ENCODE results near the gene SLC18A2. TPM values are rescaled to one million over a fixed set of nuclear protein-coding genes. Genes with fewer than 3 reads are reported as not detected.

SLC18A2 gene
- total and polyA plus RNA-seq, 10 of the 15 experiments (the other 5 are each of a cell fraction or from before 2014, with no cell fraction given), result 0.06 to 1.1 (median 0.25) TPM; not detected in 5

DNA sequence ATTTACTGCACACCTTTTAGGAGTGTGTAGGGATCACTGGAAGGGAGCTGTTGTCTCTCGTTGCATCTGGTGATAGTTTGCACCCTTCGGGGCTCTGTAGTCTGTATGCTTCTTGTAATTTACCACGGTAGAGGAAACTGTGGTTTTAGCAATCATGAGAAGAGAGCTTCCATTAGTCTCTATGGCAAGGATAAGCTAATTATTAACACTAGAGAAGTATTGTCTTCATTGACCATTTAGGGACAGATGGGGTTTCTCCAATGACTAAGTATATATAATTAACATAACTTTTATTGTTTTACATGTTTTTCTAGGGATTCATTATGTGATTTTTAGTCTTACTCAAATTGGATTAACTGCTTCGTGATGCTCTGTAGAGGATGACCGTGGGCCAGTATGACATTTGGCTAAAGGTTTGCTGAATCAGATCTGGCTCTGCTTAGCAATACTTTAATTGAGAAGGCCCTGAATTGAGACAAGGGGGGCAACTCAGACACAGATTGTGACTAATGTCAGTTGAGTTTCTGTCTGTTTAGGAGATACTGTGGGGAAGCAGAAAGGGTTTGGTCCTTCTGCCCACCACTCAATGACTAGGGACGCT, 8.7 kb downstream of the SLC18A2 start (continued):
- TF ChIP-seq, protein P1, sequence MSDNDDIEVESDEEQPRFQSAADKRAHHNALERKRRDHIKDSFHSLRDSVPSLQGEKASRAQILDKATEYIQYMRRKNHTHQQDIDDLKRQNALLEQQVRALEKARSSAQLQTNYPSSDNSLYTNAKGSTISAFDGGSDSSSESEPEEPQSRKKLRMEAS (IDR thresholded peaks at IDR 0.05; ENCODE audit: low read depth, low read length), result no peak
- TF ChIP-seq TBL1XR1 (IDR thresholded peaks at IDR 0.05; ENCODE audit: low read depth, low read length), result no peak
- no peak for TF ChIP-seq MTA3 (IDR thresholded peaks at IDR 0.05; ENCODE audit: borderline replicate concordance, low read length)
- no peak for TF ChIP-seq NRF1 (conservative IDR thresholded peaks at IDR 0.05; ENCODE audit: low read depth, low read length)
- no peak for TF ChIP-seq FOS (IDR thresholded peaks at IDR 0.05; ENCODE audit: borderline replicate concordance, extremely low read depth, insufficient read length)
- TF ChIP-seq IKZF2 (IDR thresholded peaks at IDR 0.05), result no peak
- TF ChIP-seq, protein P2, sequence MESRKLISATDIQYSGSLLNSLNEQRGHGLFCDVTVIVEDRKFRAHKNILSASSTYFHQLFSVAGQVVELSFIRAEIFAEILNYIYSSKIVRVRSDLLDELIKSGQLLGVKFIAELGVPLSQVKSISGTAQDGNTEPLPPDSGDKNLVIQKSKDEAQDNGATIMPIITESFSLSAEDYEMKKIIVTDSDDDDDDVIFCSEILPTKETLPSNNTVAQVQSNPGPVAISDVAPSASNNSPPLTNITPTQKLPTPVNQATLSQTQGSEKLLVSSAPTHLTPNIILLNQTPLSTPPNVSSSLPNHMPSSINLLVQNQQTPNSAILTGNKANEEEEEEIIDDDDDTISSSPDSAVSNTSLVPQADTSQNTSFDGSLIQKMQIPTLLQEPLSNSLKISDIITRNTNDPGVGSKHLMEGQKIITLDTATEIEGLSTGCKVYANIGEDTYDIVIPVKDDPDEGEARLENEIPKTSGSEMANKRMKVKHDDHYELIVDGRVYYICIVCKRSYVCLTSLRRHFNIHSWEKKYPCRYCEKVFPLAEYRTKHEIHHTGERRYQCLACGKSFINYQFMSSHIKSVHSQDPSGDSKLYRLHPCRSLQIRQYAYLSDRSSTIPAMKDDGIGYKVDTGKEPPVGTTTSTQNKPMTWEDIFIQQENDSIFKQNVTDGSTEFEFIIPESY (IDR thresholded peaks at IDR 0.05), result no peak

DNA sequence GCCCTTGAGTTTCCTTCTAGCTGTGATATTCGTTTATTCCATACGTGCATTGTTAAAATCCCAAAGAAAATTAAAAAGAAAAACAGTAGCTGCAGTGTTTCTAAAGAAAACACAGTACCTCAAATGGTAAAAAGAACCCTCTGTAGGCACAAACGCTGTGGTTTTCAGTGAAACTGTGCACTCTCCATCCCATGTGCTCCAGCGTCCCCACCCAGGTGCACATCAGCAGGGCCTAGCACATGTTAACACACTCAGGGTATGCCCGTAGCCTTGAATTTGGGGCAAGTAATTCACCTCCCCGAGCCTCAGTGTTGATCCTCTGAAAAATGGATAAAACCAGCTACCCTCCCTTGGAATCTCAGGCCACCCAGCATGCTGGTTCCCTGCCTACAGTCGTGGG, 9.5 kb downstream of the SLC18A2 start:
- POLR2A ChIA-PET, result no interaction called here
- no peak for FAIRE-seq
- in situ Hi-C loops (cut with MboI), result no loop called here
- TF ChIP-seq, protein P3, sequence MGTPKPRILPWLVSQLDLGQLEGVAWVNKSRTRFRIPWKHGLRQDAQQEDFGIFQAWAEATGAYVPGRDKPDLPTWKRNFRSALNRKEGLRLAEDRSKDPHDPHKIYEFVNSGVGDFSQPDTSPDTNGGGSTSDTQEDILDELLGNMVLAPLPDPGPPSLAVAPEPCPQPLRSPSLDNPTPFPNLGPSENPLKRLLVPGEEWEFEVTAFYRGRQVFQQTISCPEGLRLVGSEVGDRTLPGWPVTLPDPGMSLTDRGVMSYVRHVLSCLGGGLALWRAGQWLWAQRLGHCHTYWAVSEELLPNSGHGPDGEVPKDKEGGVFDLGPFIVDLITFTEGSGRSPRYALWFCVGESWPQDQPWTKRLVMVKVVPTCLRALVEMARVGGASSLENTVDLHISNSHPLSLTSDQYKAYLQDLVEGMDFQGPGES (IDR thresholded peaks at IDR 0.05), result no peak
- TF ChIP-seq, protein P4, sequence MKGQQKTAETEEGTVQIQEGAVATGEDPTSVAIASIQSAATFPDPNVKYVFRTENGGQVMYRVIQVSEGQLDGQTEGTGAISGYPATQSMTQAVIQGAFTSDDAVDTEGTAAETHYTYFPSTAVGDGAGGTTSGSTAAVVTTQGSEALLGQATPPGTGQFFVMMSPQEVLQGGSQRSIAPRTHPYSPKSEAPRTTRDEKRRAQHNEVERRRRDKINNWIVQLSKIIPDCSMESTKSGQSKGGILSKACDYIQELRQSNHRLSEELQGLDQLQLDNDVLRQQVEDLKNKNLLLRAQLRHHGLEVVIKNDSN (IDR thresholded peaks at IDR 0.05; ENCODE audit: borderline replicate concordance, extremely low read length, insufficient read depth, low read depth, low read length), result no peak
- TF ChIP-seq, protein P5, sequence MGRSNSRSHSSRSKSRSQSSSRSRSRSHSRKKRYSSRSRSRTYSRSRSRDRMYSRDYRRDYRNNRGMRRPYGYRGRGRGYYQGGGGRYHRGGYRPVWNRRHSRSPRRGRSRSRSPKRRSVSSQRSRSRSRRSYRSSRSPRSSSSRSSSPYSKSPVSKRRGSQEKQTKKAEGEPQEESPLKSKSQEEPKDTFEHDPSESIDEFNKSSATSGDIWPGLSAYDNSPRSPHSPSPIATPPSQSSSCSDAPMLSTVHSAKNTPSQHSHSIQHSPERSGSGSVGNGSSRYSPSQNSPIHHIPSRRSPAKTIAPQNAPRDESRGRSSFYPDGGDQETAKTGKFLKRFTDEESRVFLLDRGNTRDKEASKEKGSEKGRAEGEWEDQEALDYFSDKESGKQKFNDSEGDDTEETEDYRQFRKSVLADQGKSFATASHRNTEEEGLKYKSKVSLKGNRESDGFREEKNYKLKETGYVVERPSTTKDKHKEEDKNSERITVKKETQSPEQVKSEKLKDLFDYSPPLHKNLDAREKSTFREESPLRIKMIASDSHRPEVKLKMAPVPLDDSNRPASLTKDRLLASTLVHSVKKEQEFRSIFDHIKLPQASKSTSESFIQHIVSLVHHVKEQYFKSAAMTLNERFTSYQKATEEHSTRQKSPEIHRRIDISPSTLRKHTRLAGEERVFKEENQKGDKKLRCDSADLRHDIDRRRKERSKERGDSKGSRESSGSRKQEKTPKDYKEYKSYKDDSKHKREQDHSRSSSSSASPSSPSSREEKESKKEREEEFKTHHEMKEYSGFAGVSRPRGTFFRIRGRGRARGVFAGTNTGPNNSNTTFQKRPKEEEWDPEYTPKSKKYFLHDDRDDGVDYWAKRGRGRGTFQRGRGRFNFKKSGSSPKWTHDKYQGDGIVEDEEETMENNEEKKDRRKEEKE (IDR thresholded peaks at IDR 0.05), result no peak
- TF ChIP-seq FOS (IDR thresholded peaks at IDR 0.05; ENCODE audit: borderline replicate concordance, extremely low read depth, insufficient read length), result no peak
- TF ChIP-seq, protein P6, sequence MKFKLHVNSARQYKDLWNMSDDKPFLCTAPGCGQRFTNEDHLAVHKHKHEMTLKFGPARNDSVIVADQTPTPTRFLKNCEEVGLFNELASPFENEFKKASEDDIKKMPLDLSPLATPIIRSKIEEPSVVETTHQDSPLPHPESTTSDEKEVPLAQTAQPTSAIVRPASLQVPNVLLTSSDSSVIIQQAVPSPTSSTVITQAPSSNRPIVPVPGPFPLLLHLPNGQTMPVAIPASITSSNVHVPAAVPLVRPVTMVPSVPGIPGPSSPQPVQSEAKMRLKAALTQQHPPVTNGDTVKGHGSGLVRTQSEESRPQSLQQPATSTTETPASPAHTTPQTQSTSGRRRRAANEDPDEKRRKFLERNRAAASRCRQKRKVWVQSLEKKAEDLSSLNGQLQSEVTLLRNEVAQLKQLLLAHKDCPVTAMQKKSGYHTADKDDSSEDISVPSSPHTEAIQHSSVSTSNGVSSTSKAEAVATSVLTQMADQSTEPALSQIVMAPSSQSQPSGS (IDR thresholded peaks at IDR 0.05; ENCODE audit: low read length), result no peak

More for the DNA sequence above, 9.5 kb downstream of the SLC18A2 start:
- Histone ChIP-seq H3K27ac (ENCODE audit: control insufficient read depth, insufficient read depth) (no peak overlapping the region), H3K79me2 (ENCODE audit: control insufficient read depth, insufficient read depth, low read length) (no peaks in the 10 kb centered on the region), H4K20me1 (ENCODE audit: control insufficient read depth, insufficient read depth) (no peaks in the 10 kb centered on the region), H3K4me1 (ENCODE audit: control insufficient read depth, insufficient read depth, low read length) (no peaks in the 10 kb centered on the region), H3K27me3 (replicated peaks in 1 of 2; ENCODE audit: control insufficient read depth in 2 of 2, insufficient read depth in 2 of 2, low read length in 1 of 2) (no peaks in the 10 kb centered on the region; a peak in 3 of 4 replicates), H3K4me2 (ENCODE audit: control insufficient read depth, insufficient read depth) (no peak overlapping the region), H2AFZ (ENCODE audit: control insufficient read depth, low read depth, low read length) (no peak overlapping the region), H3K4me3 (no peak overlapping the region), H3K36me3 (ENCODE audit: control insufficient read depth in 2 of 2, insufficient read depth in 2 of 2, low read length in 1 of 2) (no peaks in the 10 kb centered on the region), H3K9me3 (replicated peaks; ENCODE audit: control insufficient read depth, insufficient read depth, low read length) (no peaks in the 10 kb centered on the region), H3K9ac (ENCODE audit: control insufficient read depth, insufficient read depth, low read length) (no peak overlapping the region)
- CTCF ChIA-PET, result interaction anchor here (1.1 to 3.1 kb wide), 2 partner anchors 69 to 83 kb away, joined by 3 to 23 read pairs; no protein-coding TSS in a partner anchor
- 7% methylated on average over 7 of the region's 7 CpGs for WGBS (ENCODE audit: insufficient coverage, insufficient replicate concordance, low lambda C conversion rate, missing lambda C conversion rate)
- BruUV-seq (replicated peaks), result no TSS peak
- intact Hi-C loops (cut with micrococcal nuclease; ENCODE audit: unreplicated experiment), result no loop called here
- ATAC-seq, result no peak
- RAD21 ChIA-PET (ENCODE audit: unreplicated experiment), result no interaction called here
- DNase-seq (ENCODE audit: low read depth, low spot score), result no peak
- SMC1A ChIA-PET (ENCODE audit: uncharacterized antibody, unreplicated experiment), result no interaction called here

Data from GM12878 (cell line).